AG09309 (cell line): Measurements from ENCODE around the gene EXOC6B.
A peak's percentile ranks its signal among the peaks of the same experiment; 100 is the strongest.

Experiments used
- DNase-seq: peaks from one replicate; pipeline ENCODE4 v3.0.0-alpha.2; 2010; ENCODE audit warnings: low read depth
- H3K4me3 ChIP-seq: 2 replicates; pipeline ENCODE4 v1.5.1; 2011; ENCODE audit warnings: mild to moderate bottlenecking, low read depth, low read length, moderate library complexity; ENCODE audit not compliant: control insufficient read depth
- CTCF ChIP-seq: IDR thresholded peaks from 2 replicates; pipeline ENCODE4 v1.5.1; 2011; ENCODE audit warnings: mild to moderate bottlenecking, low read depth, low read length, inconsistent platforms; ENCODE audit not compliant: insufficient read depth, control insufficient read depth; ENCODE audit errors: missing control alignments

The EXOC6B gene

GRCh38 chr2:72325592-72326422 is 500.0 kb downstream of the EXOC6B start:
- H3K4me3 ChIP-seq = no peak overlapping the region
- TF ChIP-seq CTCF = peak; percentile 66
- no peak for DNase-seq

- TF ChIP-seq CTCF = no peak
- DNase-seq = no peak
- no peak overlapping the region for H3K4me3 ChIP-seq
Measured at GRCh38 chr2:72316774-72317173, 509.1 kb downstream of the EXOC6B start.

GRCh38 chr2:72300147-72300684 is 525.6 kb downstream of the EXOC6B start:
- no peak overlapping the region for H3K4me3 ChIP-seq
- no peak for TF ChIP-seq CTCF
- no peak for DNase-seq

GRCh38 chr2:72293620-72294019 is 532.2 kb downstream of the EXOC6B start:
- H3K4me3 ChIP-seq = no peak overlapping the region
- DNase-seq = no peak
- no peak for TF ChIP-seq CTCF

- DNase-seq = no peak
- no peak overlapping the region for H3K4me3 ChIP-seq
- TF ChIP-seq CTCF = no peak
Measured at GRCh38 chr2:72292433-72292832, 533.4 kb downstream of the EXOC6B start.

- DNase-seq = no peak
- no peak overlapping the region for H3K4me3 ChIP-seq
- no peak for TF ChIP-seq CTCF
Measured at GRCh38 chr2:72291059-72291458, 534.8 kb downstream of the EXOC6B start.
